ENCODE results near the gene ISM1. TPM values are rescaled to one million over a fixed set of nuclear protein-coding genes. Genes with fewer than 3 reads are reported as not detected.

Gene ISM1
- total and polyA plus RNA-seq, 2 of the 13 experiments (the other 11 are each of a cell fraction or from before 2014, with no cell fraction given) = 0.40 to 1.4 TPM

- TF ChIP-seq CBFB (CRISPR knock-in tag; IDR thresholded peaks at IDR 0.05) (peak; percentile 49; the same call in 1 of the 2 replicates), RXRB (CRISPR knock-in tag; IDR thresholded peaks at IDR 0.05; ENCODE audit: borderline replicate concordance) (peak; percentile 97), FUBP1 (CRISPR knock-in tag; IDR thresholded peaks at IDR 0.05; ENCODE audit: borderline replicate concordance) (no peak; the same call in 1 of the 2 replicates), MEIS1 (CRISPR knock-in tag; IDR thresholded peaks at IDR 0.05; ENCODE audit: borderline replicate concordance) (no peak), NPAS2 (CRISPR knock-in tag; IDR thresholded peaks at IDR 0.05; ENCODE audit: borderline replicate concordance) (no peak), TMF1 (CRISPR knock-in tag; IDR thresholded peaks at IDR 0.05; ENCODE audit: low read depth) (no peak), POGZ (CRISPR knock-in tag; IDR thresholded peaks at IDR 0.05) (peak; percentile 91), DRAP1 (CRISPR knock-in tag; IDR thresholded peaks at IDR 0.05) (no peak), ZNF782 (CRISPR knock-in tag; IDR thresholded peaks at IDR 0.05; ENCODE audit: borderline replicate concordance) (no peak), ZNF343 (CRISPR knock-in tag; IDR thresholded peaks at IDR 0.05) (no peak), ZNF382 (CRISPR knock-in tag; IDR thresholded peaks at IDR 0.05; ENCODE audit: borderline replicate concordance) (no peak), JUNB (CRISPR knock-in tag; IDR thresholded peaks at IDR 0.05; ENCODE audit: borderline replicate concordance) (peak; percentile 13; the same call in 1 of the 2 replicates), SIN3A (IDR thresholded peaks at IDR 0.05; ENCODE audit: borderline replicate concordance, low read depth, low read length) (no peak), ZFYVE20 (CRISPR knock-in tag; IDR thresholded peaks at IDR 0.05; ENCODE audit: borderline replicate concordance, low read depth) (no peak), ZNF414 (CRISPR knock-in tag; IDR thresholded peaks at IDR 0.05) (no peak), KDM2A (CRISPR knock-in tag; IDR thresholded peaks at IDR 0.05; ENCODE audit: borderline replicate concordance, low read depth) (no peak), NR2F1 (CRISPR knock-in tag; IDR thresholded peaks at IDR 0.05) (peak; percentile 18 to 86; a peak in 2 of 4 replicates), ZNF788 (CRISPR knock-in tag; IDR thresholded peaks at IDR 0.05; ENCODE audit: borderline replicate concordance) (peak; percentile 39; the same call in 1 of the 2 replicates), ZNF850 (CRISPR knock-in tag; conservative IDR thresholded peaks at IDR 0.05) (no peak), ZNF790 (CRISPR knock-in tag; IDR thresholded peaks at IDR 0.05; ENCODE audit: borderline replicate concordance) (no peak), MLXIP (CRISPR knock-in tag; IDR thresholded peaks at IDR 0.05; ENCODE audit: borderline replicate concordance) (no peak), CHD4 (IDR thresholded peaks at IDR 0.05; ENCODE audit: borderline replicate concordance, low read length) (no peak), ATM (IDR thresholded peaks at IDR 0.05; ENCODE audit: borderline replicate concordance) (no peak), KAT2B (IDR thresholded peaks at IDR 0.05; ENCODE audit: borderline replicate concordance, low read depth, low read length) (no peak)
Observed at GRCh38 chr20:13245250-13245723, 24.2 kb downstream of the ISM1 start (continued).

All from HepG2 (cell line).